GM19099 (cell line): ENCODE results near the gene GRAMD2B.

Experiments
- POLR2A ChIP-seq: IDR thresholded peaks from 3 replicates; pipeline ENCODE4 v1.6.1; 2011; ENCODE audit warnings: low read depth; ENCODE audit not compliant: insufficient read length; ENCODE audit errors: extremely low read depth

The GRAMD2B gene

GRCh38 chr5:126460977-126461376 is 37.8 kb downstream of the GRAMD2B start:
- TF ChIP-seq POLR2A = no peak

DNA sequence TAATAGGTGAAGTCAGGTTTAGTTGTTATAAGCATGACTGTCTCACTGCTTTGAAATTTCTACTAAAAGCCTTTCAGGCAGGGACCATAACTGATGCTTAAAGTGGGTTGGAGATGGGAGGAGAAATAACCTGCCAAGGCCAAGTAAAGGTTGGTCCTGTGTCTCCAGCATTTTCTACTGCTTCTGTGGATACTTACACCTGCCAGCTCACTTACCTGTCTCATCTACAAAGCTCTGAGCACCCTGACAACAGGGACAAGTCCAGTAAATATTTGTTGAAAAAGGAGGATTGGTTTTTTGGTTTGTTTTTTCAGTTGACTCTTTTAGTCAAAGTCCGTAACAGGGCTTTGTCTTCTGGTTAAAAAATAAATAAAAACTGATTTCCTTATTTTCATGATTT is 38.6 kb downstream of the GRAMD2B start:
- no peak for TF ChIP-seq POLR2A

- no peak for TF ChIP-seq POLR2A
Observed at GRCh38 chr5:126462239-126463014, 39.2 kb downstream of the GRAMD2B start.

- TF ChIP-seq POLR2A = no peak
Observed at GRCh38 chr5:126464016-126464415, 40.8 kb downstream of the GRAMD2B start.

DNA sequence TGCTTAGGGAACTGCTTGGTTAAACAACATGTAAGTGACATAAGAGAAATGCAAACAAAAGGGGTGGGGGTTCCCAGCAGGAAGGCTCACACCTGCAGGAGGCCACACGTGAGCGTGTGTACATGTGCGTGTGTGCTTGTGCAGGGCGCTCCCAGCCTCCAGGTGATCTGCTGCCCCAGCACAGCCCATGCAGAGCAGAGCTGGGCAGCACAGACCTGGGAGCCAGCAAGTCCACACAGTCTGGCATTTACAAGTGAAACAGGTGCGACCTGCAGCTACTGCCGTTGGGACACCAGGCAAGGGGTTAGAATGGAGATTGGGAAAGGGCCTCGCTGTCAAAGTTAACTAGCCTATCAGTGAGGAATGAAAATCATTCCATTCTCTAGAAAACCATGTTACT is 41.8 kb downstream of the GRAMD2B start:
- TF ChIP-seq POLR2A = no peak

DNA sequence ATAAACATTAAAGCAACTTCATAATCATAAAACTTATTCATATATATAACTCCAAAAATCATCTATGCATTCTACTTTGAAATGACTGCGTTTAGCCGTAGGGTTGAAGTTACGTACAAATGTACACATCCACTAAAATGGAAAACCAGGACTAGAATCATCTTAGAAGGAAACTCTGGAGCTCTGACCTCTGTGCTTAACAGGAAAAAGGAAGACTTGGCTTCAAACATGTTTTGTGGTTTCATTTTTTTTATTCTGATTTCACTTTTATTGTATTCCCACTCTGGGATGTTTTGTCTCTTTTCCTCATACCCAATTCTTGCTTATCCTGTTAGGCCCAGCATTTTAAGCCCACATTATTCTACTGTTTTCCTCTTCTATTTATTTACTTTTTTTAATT is 44.9 kb downstream of the GRAMD2B start:
- TF ChIP-seq POLR2A = no peak

DNA sequence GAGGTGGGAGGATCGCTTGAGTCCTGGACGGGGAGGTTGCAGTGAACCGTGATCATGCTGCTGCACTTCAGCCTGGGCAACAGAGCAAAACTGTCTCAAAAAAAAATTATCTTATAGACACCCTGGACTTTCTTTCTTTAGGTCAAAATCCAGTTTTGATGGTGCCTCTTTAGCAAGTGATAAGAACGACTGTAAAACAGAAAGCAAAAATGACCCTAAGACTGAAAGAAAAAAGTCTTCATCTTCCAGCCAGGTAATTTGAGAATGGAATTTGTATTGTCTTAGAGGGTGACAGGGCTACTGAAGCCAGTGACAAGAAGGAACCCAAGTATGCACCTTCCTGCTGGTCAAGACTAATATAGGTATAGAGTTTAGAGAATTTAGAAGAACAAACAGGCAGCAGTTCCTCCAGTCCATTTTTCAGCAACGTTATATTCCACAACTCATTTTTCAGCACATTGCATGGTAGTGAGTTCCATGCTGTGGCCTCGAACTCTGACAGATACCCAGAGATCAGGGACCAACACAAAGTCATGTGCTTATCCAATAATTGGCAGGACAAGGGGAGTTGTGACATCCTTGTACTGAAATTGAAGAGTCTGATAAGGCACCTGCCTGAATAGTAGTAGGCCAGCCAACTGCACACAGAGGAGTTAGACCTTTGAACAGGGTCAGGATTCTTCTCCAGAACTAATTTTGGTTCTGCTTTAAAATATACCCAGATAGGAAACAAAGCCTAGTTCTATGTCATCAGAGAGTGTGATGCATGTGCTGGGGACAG is 46.5 kb downstream of the GRAMD2B start:
- TF ChIP-seq POLR2A = no peak

- TF ChIP-seq POLR2A = no peak
Observed at GRCh38 chr5:126471247-126471646, 48.0 kb downstream of the GRAMD2B start.

DNA sequence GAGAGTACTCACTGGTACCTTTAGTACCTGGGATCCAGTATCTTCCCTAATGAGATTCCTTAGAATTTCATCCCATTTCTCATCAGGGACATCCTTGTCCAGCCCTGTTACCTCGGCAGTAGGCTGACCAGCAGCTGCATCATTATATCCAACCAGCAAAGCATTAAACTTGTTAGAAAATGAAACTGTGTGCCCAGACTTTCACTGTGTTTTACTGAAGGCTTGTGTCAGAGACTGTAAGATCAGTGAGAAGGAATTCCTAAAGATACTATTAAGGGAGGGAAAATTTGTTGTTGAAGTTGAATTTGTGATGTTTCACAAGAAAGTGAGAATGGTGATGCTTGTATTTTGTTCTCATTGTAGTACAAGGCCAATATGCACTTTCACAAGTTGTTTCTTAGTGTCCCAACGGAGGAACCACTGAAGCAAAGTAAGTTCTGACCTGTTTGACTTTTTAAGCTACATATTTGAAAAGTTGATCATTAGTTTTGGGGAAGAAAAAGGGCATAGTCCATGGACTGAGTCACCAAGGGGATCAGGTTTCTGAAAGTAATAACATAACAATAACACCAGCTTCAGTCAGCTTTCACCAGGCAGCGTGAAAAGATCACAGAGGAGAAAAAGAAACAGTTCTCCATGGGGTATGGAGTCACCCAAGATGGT is 48.8 kb downstream of the GRAMD2B start:
- no peak for TF ChIP-seq POLR2A

- TF ChIP-seq POLR2A = no peak
Observed at GRCh38 chr5:126472538-126472889, 49.3 kb downstream of the GRAMD2B start.

GRCh38 chr5:126477294-126478117 is 54.3 kb downstream of the GRAMD2B start:
- TF ChIP-seq POLR2A = no peak

- no peak for TF ChIP-seq POLR2A
Observed at GRCh38 chr5:126479810-126480209, 56.6 kb downstream of the GRAMD2B start.

DNA sequence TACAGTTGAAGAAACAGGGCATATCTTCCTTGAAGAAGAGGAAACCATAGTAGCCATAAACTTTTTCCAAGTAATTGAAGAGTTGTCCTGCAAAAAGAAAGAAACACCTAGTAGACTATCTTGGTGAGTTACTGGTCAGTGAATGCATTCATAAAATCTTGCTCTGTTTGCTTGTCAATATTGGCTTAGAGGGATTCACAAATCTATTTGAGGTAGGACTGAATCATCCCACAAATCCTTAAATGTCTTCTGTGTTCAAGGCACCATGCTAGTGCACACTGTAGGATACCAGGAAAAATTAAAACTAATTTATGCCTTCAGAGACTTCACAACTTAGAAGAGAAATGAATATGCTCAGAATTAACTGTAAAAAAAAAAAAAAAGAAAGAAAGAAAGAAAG is 57.6 kb downstream of the GRAMD2B start:
- TF ChIP-seq POLR2A = no peak

GRCh38 chr5:126481243-126481642 is 58.0 kb downstream of the GRAMD2B start:
- TF ChIP-seq POLR2A = no peak

DNA sequence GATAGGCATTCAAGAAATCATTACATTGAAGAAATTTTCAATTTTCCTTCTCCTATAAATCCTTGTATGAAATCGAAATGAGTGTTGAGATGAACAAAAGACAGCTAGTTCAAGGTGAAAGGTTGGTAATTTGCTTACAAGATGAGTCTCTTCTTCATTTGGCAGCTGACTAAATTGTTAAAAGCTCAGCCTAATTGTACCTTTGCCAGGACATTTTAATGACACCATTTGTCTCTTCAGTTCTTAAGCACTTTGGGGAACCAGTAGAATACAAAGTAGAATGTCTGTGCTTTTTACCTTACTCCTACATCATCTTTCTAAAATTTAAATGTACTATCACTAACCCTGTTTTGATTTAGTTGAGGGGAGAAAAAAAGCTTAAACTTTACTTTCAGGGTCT is 59.4 kb downstream of the GRAMD2B start:
- TF ChIP-seq POLR2A = no peak
